ENCODE results near the gene MARK1. TPM values are rescaled to one million over a fixed set of nuclear protein-coding genes. Genes with fewer than 3 reads are reported as not detected.
A peak's percentile ranks its signal among the peaks of the same experiment; 100 is the strongest.

The MARK1 gene
- total RNA-seq, 2 donors from 2014 or later, result 7.2 to 20.9 TPM

- H3K27me3 ChIP-seq (replicated peaks; ENCODE audit: insufficient read depth), result no peaks in the 10 kb centered on the region
- no peak for DNase-seq (ENCODE audit: low spot score)
- 91% methylated on average over 2 of the region's 2 CpGs for WGBS
- TF ChIP-seq CTCF (IDR thresholded peaks at IDR 0.05), result no peak
- no peak for TF ChIP-seq POLR2A (IDR thresholded peaks at IDR 0.05)
- no peak for TF ChIP-seq POLR2AphosphoS5 (IDR thresholded peaks at IDR 0.05)
- H3K4me1 ChIP-seq (replicated peaks), result no peaks in the 10 kb centered on the region
- no peaks in the 10 kb centered on the region for H3K36me3 ChIP-seq
- H3K4me3 ChIP-seq, result no peak overlapping the region
- no peaks in the 10 kb centered on the region for H3K9me3 ChIP-seq
- intact Hi-C loops (cut with DNase I), result no loop called here
- H3K27ac ChIP-seq, result no peak overlapping the region
Measured at GRCh38 chr1:220514256-220514655, 13.7 kb upstream of the MARK1 start.

- Histone ChIP-seq H3K4me3 (no peak overlapping the region), H3K27ac (no peak overlapping the region), H3K9me3 (no peaks in the 10 kb centered on the region), H3K4me1 (replicated peaks) (no peaks in the 10 kb centered on the region), H3K27me3 (replicated peaks; ENCODE audit: insufficient read depth) (no peaks in the 10 kb centered on the region), H3K36me3 (no peaks in the 10 kb centered on the region)
- intact Hi-C loops (cut with DNase I), result no loop called here
- WGBS, result 56% methylated on average over 6 of the region's 6 CpGs
- TF ChIP-seq POLR2A (IDR thresholded peaks at IDR 0.05) (no peak), POLR2AphosphoS5 (IDR thresholded peaks at IDR 0.05) (no peak), CTCF (IDR thresholded peaks at IDR 0.05) (no peak)
- no peak for DNase-seq (ENCODE audit: low spot score)
Measured at GRCh38 chr1:220516014-220516721, 11.8 kb upstream of the MARK1 start.

DNA sequence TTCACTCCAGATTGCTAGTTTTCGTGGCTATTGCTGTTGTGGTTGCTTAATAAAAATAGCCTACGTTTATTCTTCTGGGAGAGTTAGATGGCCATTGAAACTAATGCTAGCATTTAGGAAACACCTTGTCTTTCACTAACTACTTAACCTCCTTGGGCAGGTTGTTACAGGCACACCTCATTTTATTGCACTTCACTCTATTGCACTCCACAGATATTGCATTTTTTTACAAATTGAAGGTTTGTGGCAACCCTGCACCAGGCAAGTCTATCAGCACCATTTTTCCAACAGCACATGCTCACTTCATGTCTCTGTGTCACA, 11.3 kb upstream of the MARK1 start:
- Histone ChIP-seq H3K36me3 (no peaks in the 10 kb centered on the region), H3K4me3 (no peak overlapping the region), H3K27me3 (replicated peaks; ENCODE audit: insufficient read depth) (no peaks in the 10 kb centered on the region), H3K9me3 (no peaks in the 10 kb centered on the region), H3K4me1 (replicated peaks) (no peaks in the 10 kb centered on the region), H3K27ac (no peak overlapping the region)
- 63% methylated on average over 2 of the region's 2 CpGs for WGBS
- DNase-seq (ENCODE audit: low spot score), result no peak
- TF ChIP-seq POLR2A (IDR thresholded peaks at IDR 0.05), result no peak
- TF ChIP-seq POLR2AphosphoS5 (IDR thresholded peaks at IDR 0.05), result no peak
- no peak for TF ChIP-seq CTCF (IDR thresholded peaks at IDR 0.05)
- intact Hi-C loops (cut with DNase I), result no loop called here

DNA sequence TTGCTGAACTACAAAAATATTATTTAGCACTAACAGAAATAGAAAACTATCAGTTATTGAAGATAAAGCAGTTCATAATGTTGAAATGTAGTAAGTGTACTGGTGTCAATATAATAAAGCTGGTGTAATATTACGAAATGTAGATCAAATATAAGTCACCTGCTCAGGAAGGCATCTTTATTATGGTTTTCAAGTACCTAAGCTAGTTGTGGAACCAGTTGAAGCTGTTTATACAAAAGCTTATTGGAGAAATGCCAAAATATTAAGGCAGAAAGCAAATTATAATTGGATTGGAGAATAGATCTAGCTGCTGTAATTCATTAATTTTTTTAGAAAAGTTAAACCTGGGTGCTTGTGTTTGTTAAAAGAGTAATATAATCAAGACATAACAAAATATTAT, 6.2 kb upstream of the MARK1 start:
- no peak for DNase-seq (ENCODE audit: low spot score)
- H3K4me1 ChIP-seq (replicated peaks), result no peaks in the 10 kb centered on the region

More for the DNA sequence above, 6.2 kb upstream of the MARK1 start:
- Histone ChIP-seq H3K4me3 (no peak overlapping the region), H3K27me3 (replicated peaks; ENCODE audit: insufficient read depth) (no peaks in the 10 kb centered on the region), H3K9me3 (no peaks in the 10 kb centered on the region), H3K36me3 (no peaks in the 10 kb centered on the region), H3K27ac (no peak overlapping the region)
- intact Hi-C loops (cut with DNase I), result no loop called here
- TF ChIP-seq CTCF (IDR thresholded peaks at IDR 0.05) (no peak), POLR2AphosphoS5 (IDR thresholded peaks at IDR 0.05) (peak; percentile 79)
- WGBS, result 42% methylated on average over 1 of the region's 1 CpG

Measured in prostate gland (tissue), 2 donors.